GM12892 (cell line): ENCODE data around the gene MUC2.

Experiments
- POLR2A ChIP-seq: IDR thresholded peaks from 2 replicates; pipeline ENCODE4 v1.6.1; 2011; ENCODE audit warnings: low read depth, low read length, control low read depth
- POLR2AphosphoS5 ChIP-seq: IDR thresholded peaks from 2 replicates; pipeline ENCODE4 v1.6.1; 2011; ENCODE audit warnings: low read depth, low read length, control low read depth

DNA sequence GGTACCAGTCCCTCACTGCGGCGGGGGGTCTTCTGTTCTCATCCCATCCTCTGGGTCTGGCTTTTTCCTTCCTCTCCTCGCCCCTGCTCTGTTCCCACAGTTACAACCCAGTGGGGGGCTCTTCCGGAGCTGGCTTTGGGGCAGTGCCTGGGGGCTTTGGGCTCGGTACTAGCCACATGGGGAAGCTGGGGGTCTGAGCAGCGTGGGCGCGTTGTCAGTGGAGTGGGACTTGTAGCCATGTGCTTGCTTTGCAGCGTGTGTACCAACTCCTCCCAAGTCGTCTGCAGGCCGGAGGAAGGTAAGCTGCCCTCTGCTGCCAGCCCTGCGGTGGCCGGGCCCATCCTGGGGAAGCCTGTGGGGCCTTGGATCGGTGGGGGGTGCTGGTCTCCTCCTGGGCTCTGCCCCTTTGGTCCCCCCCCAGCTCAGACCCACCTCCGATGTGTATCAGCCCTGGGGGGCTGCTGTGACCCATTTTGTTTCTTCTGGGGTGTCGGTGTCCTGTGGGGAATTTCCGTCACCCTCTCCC, 17.5 kb downstream of the MUC2 start:
- TF ChIP-seq POLR2A (no peak), POLR2AphosphoS5 (no peak)
